H7 (cell line): ENCODE results near the gene PI4K2A. TPM values are rescaled to one million over a fixed set of nuclear protein-coding genes. Genes with fewer than 3 reads are reported as not detected.
A peak's percentile ranks its signal among the peaks of the same experiment; 100 is the strongest.
"Not testable (repeated sequence)": the region's sequence is repeated elsewhere in the genome, so short reads cannot be mapped to it uniquely, and the experiment has no call there.

Experiments
- DNase-seq: peaks from one replicate; pipeline ENCODE4 v3.0.0; 2012
- H3K27me3 ChIP-seq: 2 replicates; pipeline ENCODE4 v1.6.0; 2011; ENCODE audit warnings: mild to moderate bottlenecking, low read length; ENCODE audit not compliant: control insufficient read depth, insufficient read depth
- H3K36me3 ChIP-seq: replicated peaks from 2 replicates; pipeline ENCODE4 v1.5.1; 2011; ENCODE audit warnings: low read length; ENCODE audit not compliant: control insufficient read depth, insufficient read depth
- H3K4me3 ChIP-seq: 2 replicates; pipeline ENCODE4 v1.5.1; 2011; ENCODE audit warnings: low read depth, mild to moderate bottlenecking, control low read depth, low read length, moderate library complexity; ENCODE audit not compliant: insufficient read depth
- total RNA-seq: library from RNA; depleted of rRNA; stranded (reverse); fragments of >200 nt; shearing (Covaris generic); gene quantifications from 2 replicates; pipeline ENCODE4 v1.2.3, GENCODE V29; 2014

PI4K2A gene
- total RNA-seq, 1 experiment from 2014 or later, result 19.6 TPM

GRCh38 chr10:97612386-97612785 lies 28.1 kb upstream of the PI4K2A start:
- DNase-seq, result peak; percentile 74
- Histone ChIP-seq H3K4me3 (no peak overlapping the region), H3K36me3 (no peaks in the 10 kb centered on the region; the same call in 1 of the 2 replicates), H3K27me3 (no peaks in the 10 kb centered on the region)

DNA sequence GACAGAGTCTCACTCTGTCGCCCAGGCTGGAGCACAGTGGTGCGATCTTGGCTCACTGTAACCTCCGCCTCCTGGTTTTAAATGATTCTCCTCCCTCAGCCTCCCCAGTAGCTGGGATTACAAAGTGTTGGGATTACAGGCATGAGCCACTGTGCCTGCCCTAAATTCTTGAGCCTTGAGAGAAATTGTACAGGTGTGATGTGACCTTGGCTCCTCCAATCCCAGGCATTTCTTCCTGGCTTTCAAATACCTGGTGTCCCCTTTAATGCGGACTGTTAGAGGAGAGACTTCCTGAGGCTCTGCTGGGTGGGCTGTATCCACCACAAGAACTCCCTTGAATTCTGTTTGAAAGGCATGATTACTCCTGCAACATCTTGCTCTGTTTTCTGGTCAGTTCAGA lies 22.2 kb upstream of the PI4K2A start:
- no peak overlapping the region for H3K4me3 ChIP-seq
- H3K27me3 ChIP-seq, result no peaks in the 10 kb centered on the region
- DNase-seq, result no peak
- no peaks in the 10 kb centered on the region; the same call in 1 of the 2 replicates for H3K36me3 ChIP-seq

- H3K36me3 ChIP-seq, result no peaks in the 10 kb centered on the region; the same call in 1 of the 2 replicates
These were observed 21.7 kb upstream of the PI4K2A start for GRCh38 chr10:97618733-97619132.

GRCh38 chr10:97623277-97623676 lies 17.2 kb upstream of the PI4K2A start:
- no peak for DNase-seq
- H3K27me3 ChIP-seq, result no peaks in the 10 kb centered on the region
- H3K36me3 ChIP-seq, result no peaks in the 10 kb centered on the region
- H3K4me3 ChIP-seq, result no peak overlapping the region

More at GRCh38 chr10:97618733-97619132, 21.7 kb upstream of the PI4K2A start:
- DNase-seq, result no peak
- Histone ChIP-seq H3K27me3 (no peaks in the 10 kb centered on the region), H3K4me3 (no peak overlapping the region)

DNA sequence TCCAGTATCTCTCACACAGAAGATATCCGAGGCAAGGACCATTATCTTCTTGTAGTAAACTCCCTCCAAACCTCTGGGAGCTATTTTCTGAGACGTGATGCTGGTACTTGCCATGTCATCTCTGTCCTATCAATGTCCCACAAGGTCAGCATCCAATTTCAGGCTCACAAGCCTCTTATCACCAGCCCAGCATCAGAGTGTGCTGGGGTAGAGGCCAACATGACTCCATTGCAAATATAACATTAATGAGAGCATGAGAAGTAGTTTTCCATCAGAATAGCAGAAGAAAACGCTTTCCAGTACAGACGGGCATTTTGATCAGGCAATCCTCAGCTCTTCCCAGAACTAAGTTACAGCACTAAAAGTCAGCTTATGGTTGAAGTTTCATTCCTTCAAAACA lies 12.7 kb upstream of the PI4K2A start:
- Histone ChIP-seq H3K4me3 (no peak overlapping the region), H3K36me3 (no peaks in the 10 kb centered on the region), H3K27me3 (no peaks in the 10 kb centered on the region)
- no peak for DNase-seq

GRCh38 chr10:97628228-97628627 lies 12.2 kb upstream of the PI4K2A start:
- no peak for DNase-seq
- Histone ChIP-seq H3K27me3 (no peaks in the 10 kb centered on the region), H3K4me3 (no peak overlapping the region), H3K36me3 (no peaks in the 10 kb centered on the region)

GRCh38 chr10:97629289-97629688 lies 11.2 kb upstream of the PI4K2A start:
- Histone ChIP-seq H3K36me3 (no peaks in the 10 kb centered on the region), H3K27me3 (no peaks in the 10 kb centered on the region), H3K4me3 (no peak overlapping the region)
- no peak for DNase-seq

GRCh38 chr10:97631098-97631497 lies 9.4 kb upstream of the PI4K2A start:
- no peaks in the 10 kb centered on the region for H3K27me3 ChIP-seq
- no peak overlapping the region for H3K4me3 ChIP-seq
- no peak for DNase-seq
- H3K36me3 ChIP-seq, result no peaks in the 10 kb centered on the region

DNA sequence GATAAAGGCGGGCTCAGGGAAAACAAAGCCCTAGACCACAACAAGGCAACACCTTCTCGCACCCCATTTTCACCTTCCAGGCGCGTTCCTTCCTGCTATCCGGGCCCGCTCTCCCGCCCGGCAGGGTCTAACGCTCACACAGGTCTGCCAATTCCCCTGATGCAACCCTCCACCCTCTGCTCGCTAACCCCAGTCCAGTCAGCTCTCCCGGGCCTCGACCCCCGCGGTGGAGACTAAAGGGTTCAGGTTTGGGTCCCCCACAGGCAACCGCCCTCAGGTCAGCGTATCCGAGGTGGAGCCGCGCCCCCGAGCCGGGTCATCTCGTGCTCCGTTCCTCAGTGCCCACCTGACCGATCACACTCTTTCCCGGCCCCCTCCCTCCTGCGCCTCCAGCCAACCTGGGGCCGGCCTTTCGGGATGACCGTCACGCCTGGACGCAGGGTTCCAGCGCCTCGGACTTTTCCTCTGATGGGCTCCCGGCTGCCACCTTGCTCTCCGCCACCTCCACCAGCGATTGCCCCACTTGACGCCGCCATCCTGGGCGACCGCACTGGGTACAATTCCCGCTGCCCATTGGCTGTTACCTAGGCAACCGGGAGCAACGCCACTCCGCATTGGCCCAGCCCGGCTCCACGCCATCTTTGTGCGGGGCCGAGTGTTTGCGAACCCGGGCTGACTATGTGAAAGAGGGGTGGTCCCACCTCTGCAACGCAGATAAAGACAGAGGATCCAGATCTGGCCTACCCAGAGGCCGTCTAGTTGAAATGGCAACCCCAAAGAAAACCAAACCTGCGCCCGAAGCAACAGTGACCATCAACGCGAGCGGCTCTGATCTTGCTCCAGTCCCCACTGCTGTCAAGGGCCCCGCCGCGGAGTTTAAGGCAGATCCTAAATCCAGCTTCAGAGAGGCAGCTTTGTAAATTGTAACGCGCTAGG lies 7.3 kb upstream of the PI4K2A start, which contains the start of gene MORN4:
Gene MORN4 (minus strand): TSS at position 552 of the 936 bp plus-strand sequence. CDS start 13,847 bp downstream, outside the sequence.
- Histone ChIP-seq H3K4me3 (peak within 1 kb of the TSS; percentile 83), H3K27me3 (no peaks in the 10 kb centered on the region), H3K36me3 (no peaks in the 10 kb centered on the region)
- peak; percentile 93 for DNase-seq

DNA sequence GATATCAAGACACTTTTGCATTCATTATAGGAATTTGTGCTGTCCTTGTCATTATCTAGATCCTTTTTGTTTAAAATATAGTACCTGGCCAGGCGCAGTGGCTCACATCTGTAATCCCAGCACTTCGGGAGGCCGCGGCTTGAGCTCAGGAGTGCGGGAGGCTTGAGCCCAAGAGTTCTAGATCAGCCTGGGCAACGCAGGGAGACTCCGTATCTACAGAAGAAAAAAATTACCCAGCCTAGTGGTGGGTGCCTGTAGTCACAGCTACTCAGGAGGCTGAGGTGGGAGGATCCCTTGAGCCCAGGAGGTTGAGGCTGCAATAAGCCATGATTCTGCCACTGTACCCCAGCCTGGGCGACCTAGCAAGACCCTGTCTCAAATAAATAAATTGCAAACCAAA lies 6.5 kb upstream of the PI4K2A start:
- Histone ChIP-seq H3K36me3 (no peaks in the 10 kb centered on the region), H3K27me3 (no peaks in the 10 kb centered on the region), H3K4me3 (peak overlapping the region; percentile 83)
- DNase-seq, result no peak

GRCh38 chr10:97635577-97635976 lies 4.9 kb upstream of the PI4K2A start:
- Histone ChIP-seq H3K36me3 (no peaks in the 10 kb centered on the region), H3K27me3 (no peaks in the 10 kb centered on the region), H3K4me3 (no peak overlapping the region)
- DNase-seq, result no peak

- not testable (repeated sequence) for H3K4me3 ChIP-seq, H3K36me3 ChIP-seq, H3K27me3 ChIP-seq, DNase-seq
These were observed 1.4 kb upstream of the PI4K2A start for GRCh38 chr10:97639090-97639489.

GRCh38 chr10:97640868-97641811 lies 669 bp downstream of the PI4K2A start:
- Histone ChIP-seq H3K36me3 (peaks cover 7% of the 10 kb centered on the region), H3K4me3 (peak overlapping the region; percentile 70), H3K27me3 (no peaks in the 10 kb centered on the region)
- peak; percentile 83 for DNase-seq

DNA sequence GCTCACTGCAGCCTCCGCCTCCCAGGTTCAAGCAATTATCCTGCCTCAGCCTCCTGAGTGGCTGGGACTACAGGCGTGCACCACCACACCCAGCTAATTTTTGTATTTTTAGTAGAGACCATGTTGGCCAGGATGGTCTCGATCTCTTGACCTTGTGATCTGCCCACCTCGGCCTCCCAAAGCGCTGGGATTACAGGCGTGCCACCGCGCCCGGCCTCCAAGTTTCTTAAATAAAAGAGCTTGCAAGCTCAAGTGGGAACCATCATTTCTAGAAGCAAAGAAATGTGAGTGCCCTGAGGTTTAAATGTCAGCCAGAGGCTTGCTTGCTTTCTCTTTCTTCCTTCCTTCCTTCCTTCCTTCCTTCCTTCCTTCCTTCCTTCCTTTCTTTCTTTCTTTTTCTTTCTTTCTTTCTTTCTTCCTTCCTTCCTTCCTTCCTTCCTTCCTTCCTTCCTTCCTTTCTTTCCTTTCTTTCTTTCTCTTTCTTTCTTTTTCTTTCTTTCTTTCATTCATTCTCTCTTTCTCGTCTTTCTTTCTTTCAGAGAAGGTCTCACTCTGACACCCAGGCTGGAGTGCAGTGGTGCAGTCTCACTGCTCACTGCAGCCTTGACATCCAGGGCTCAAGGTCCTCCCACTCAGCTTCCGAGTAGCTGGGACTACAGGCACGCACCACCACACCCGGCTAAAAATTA lies 2.1 kb downstream of the PI4K2A start:
- not testable (repeated sequence) for H3K4me3 ChIP-seq, H3K36me3 ChIP-seq, H3K27me3 ChIP-seq, DNase-seq
